SU-DHL-6 (cell line): Measurements from ENCODE around the gene TMEM260.

Experiments
- EZH2phosphoT487 ChIP-seq: fragments of 200-600 bp; sonication (generic), shearing (Covaris generic); conservative IDR thresholded peaks from 2 replicates; pipeline ENCODE4 v1.6.1; 2018; ENCODE audit warnings: mild to moderate bottlenecking, antibody characterized with exemption, low read length, moderate library complexity, mixed read lengths
- TF ChIP-seq, protein P1 (sequence below): fragments of 200-600 bp; sonication (generic); IDR thresholded peaks from one replicate; pipeline ENCODE4 v1.5.1; 2017; ENCODE audit warnings: antibody characterized with exemption, mild to moderate bottlenecking, low read length, moderate library complexity; ENCODE audit not compliant: insufficient read depth, poor library complexity, severe bottlenecking

DNA sequence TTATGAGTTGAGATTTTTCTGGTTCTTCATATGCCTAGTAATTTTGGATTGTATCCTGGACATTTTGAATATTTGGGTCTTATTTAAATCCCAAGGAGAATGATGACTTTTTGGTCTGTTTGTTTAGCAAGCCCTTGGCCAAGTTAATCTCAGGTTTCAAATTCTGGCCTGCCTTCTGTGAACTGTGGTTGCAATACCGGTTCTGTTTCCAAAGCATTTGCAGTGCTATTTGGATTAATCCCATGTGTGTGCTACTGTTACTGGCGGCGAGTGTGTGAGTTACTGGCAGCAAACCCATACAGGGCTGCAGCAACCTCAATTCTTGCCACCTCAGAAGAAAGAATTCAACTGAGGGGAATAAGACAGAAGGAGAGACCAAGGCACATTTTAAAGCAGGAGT lies 51.1 kb downstream of the TMEM260 start:
- TF ChIP-seq EZH2phosphoT487 = no peak
- TF ChIP-seq, protein P1, sequence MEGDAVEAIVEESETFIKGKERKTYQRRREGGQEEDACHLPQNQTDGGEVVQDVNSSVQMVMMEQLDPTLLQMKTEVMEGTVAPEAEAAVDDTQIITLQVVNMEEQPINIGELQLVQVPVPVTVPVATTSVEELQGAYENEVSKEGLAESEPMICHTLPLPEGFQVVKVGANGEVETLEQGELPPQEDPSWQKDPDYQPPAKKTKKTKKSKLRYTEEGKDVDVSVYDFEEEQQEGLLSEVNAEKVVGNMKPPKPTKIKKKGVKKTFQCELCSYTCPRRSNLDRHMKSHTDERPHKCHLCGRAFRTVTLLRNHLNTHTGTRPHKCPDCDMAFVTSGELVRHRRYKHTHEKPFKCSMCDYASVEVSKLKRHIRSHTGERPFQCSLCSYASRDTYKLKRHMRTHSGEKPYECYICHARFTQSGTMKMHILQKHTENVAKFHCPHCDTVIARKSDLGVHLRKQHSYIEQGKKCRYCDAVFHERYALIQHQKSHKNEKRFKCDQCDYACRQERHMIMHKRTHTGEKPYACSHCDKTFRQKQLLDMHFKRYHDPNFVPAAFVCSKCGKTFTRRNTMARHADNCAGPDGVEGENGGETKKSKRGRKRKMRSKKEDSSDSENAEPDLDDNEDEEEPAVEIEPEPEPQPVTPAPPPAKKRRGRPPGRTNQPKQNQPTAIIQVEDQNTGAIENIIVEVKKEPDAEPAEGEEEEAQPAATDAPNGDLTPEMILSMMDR = no peak
